ENCODE results near the gene TPCN2. TPM values are rescaled to one million over a fixed set of nuclear protein-coding genes. Genes with fewer than 3 reads are reported as not detected.

Gene TPCN2
- total RNA-seq, 2 experiments from 2014 or later, result 21.4 to 22.1 TPM

GRCh38 chr11:69167130-69167915 lies 118.6 kb downstream of the TPCN2 start:
- DNase-seq (no peak), ATAC-seq (ENCODE audit: low read depth) (no peak)
- no peak overlapping the region for H3K4me3 Mint-ChIP-seq
- peaks cover 7% of the 10 kb centered on the region for H3K27me3 Mint-ChIP-seq
- no peak overlapping the region for H3K27ac Mint-ChIP-seq
- peaks cover 7% of the 10 kb centered on the region for H3K9me3 Mint-ChIP-seq
- H3K36me3 Mint-ChIP-seq, result peaks cover 2% of the 10 kb centered on the region
- POLR2A ChIA-PET, result no interaction called here
- H3K4me1 Mint-ChIP-seq, result peaks cover 6% of the 10 kb centered on the region

DNA sequence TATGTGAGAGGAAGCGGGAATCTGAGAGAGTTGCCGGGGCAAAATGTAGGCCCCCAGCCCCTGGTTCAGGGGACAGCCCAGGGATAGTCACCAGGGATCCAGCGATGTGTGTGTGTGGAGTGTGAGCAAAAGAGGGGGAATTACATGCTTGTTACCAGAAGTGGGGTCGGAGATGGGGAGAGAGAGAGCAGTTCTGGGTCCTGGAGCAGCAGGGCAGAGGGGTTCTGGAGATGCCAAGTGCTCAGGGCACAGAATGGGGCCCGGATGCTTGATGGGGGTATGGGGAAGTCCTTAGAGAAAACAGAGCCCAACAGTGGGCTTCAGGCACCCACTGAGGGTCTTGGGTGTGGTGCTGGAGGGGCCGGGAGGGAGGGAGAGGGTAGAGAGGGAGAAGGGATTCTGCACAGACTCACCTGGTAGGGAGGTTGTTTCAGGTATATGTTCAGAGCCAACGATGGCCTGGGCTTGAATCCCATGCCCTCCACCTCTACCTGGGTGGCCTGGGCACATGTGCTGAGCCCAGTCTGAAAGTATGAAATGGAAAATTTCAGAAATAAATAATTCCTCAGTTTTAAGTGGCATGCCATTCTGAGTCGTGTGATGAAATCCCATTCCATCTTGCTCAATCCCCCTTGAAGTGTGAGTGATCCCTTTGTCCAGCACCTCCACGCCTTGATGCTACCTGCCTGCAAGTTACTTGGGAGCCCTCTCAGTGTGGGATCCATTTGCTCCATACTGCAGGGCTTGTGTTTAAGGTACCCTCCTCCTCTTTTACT lies 119.4 kb downstream of the TPCN2 start:
- ATAC-seq (ENCODE audit: low read depth) (no peak), DNase-seq (no peak)
- peaks cover 3% of the 10 kb centered on the region for H3K27me3 Mint-ChIP-seq
- no peaks in the 10 kb centered on the region for H3K36me3 Mint-ChIP-seq
- no peak overlapping the region for H3K27ac Mint-ChIP-seq
- POLR2A ChIA-PET, result no interaction called here
- no peak overlapping the region for H3K4me3 Mint-ChIP-seq
- H3K4me1 Mint-ChIP-seq, result peaks cover 6% of the 10 kb centered on the region
- peaks cover 4% of the 10 kb centered on the region for H3K9me3 Mint-ChIP-seq

DNA sequence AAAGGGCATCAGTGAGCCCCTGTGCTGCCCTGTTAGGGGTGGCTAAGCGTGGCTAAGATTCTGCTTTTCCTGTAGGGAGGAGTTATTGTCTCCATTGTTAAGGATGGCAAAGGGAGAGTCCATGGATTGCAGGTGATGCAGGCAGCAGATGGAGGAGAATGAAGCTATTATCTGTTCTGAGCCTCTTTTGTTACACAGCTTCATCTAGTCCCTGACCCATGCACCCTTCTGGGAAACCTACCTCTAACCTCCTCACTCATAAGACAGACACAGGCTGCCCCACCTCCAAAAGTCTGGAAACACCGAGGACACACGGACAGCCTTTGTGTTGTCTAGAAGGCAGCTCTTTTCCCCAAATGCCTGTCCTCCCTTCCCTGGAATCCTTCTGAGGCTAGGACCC lies 120.7 kb downstream of the TPCN2 start:
- H3K36me3 Mint-ChIP-seq, result no peaks in the 10 kb centered on the region
- H3K9me3 Mint-ChIP-seq, result no peaks in the 10 kb centered on the region
- POLR2A ChIA-PET, result no interaction called here
- H3K4me1 Mint-ChIP-seq, result peaks cover 6% of the 10 kb centered on the region
- no peak for ATAC-seq (ENCODE audit: low read depth)
- no peak for DNase-seq
- H3K4me3 Mint-ChIP-seq, result no peak overlapping the region
- H3K27ac Mint-ChIP-seq, result no peak overlapping the region
- peaks cover 3% of the 10 kb centered on the region for H3K27me3 Mint-ChIP-seq

GRCh38 chr11:69170704-69171103 lies 122.0 kb downstream of the TPCN2 start:
- POLR2A ChIA-PET, result no interaction called here
- DNase-seq (no peak), ATAC-seq (ENCODE audit: low read depth) (no peak)
- no peaks in the 10 kb centered on the region for H3K36me3 Mint-ChIP-seq
- peaks cover 3% of the 10 kb centered on the region for H3K27me3 Mint-ChIP-seq
- H3K4me1 Mint-ChIP-seq, result peaks cover 6% of the 10 kb centered on the region
- no peaks in the 10 kb centered on the region for H3K9me3 Mint-ChIP-seq
- no peak overlapping the region for H3K4me3 Mint-ChIP-seq
- H3K27ac Mint-ChIP-seq, result no peak overlapping the region

DNA sequence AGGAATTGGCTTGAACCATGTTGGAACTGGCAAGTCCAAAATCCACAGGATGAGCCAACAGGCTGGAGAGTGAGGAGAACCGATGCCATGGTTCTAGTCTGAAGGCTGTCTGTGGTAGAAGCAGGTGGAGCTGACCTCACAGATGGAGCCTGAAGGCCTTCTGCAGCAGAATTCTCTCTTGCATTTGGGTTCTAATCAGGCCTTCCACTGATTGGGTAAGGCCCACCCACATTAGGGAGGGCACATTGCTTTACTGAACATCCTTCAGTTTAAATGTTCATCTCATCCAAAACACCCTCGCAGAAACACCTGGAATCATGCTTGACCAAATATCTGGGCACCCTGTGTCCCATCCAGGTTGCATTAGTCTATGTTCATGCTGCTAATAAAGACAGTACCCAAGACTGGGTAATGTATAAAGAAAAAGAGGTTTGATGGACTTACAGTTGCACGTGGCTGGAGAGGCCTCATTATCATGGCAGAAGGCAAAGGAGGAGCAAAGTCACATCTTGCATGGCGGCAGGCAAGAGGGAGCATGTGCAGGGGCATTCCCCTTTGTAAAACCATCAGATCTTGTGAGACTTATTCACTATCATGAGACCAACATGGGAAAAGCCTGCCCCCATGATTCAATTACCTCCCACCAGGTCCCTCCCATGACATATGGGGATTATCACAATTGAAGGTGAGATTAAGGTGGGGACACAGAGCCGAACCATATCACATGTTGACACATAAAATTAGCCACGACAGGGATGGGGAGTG lies 122.9 kb downstream of the TPCN2 start:
- H3K36me3 Mint-ChIP-seq, result no peaks in the 10 kb centered on the region
- DNase-seq (no peak), ATAC-seq (ENCODE audit: low read depth) (no peak)
- H3K4me3 Mint-ChIP-seq, result no peak overlapping the region
- H3K27ac Mint-ChIP-seq, result no peak overlapping the region
- H3K4me1 Mint-ChIP-seq, result peaks cover 3% of the 10 kb centered on the region
- no peaks in the 10 kb centered on the region for H3K9me3 Mint-ChIP-seq
- POLR2A ChIA-PET, result interaction anchor here (0.6 kb wide), 1 partner anchor 312 kb away, joined by 3 read pairs; no protein-coding TSS in a partner anchor
- H3K27me3 Mint-ChIP-seq, result peaks cover 3% of the 10 kb centered on the region

- H3K27ac Mint-ChIP-seq, result no peak overlapping the region
- H3K9me3 Mint-ChIP-seq, result peaks cover 1% of the 10 kb centered on the region
- no peaks in the 10 kb centered on the region for H3K36me3 Mint-ChIP-seq
- no peaks in the 10 kb centered on the region for H3K27me3 Mint-ChIP-seq
- no peak overlapping the region for H3K4me3 Mint-ChIP-seq
- POLR2A ChIA-PET, result no interaction called here
- H3K4me1 Mint-ChIP-seq, result no peaks in the 10 kb centered on the region
- no peak for ATAC-seq (ENCODE audit: low read depth)
- no peak for DNase-seq
Observed at GRCh38 chr11:69172674-69173073, 123.9 kb downstream of the TPCN2 start.

- no peaks in the 10 kb centered on the region for H3K27me3 Mint-ChIP-seq
- no peaks in the 10 kb centered on the region for H3K36me3 Mint-ChIP-seq
- POLR2A ChIA-PET, result no interaction called here
- H3K27ac Mint-ChIP-seq, result no peak overlapping the region
- DNase-seq (no peak), ATAC-seq (ENCODE audit: low read depth) (no peak)
- no peaks in the 10 kb centered on the region for H3K4me1 Mint-ChIP-seq
- H3K4me3 Mint-ChIP-seq, result no peak overlapping the region
- peaks cover 1% of the 10 kb centered on the region for H3K9me3 Mint-ChIP-seq
Observed at GRCh38 chr11:69173331-69173730, 124.6 kb downstream of the TPCN2 start.

DNA sequence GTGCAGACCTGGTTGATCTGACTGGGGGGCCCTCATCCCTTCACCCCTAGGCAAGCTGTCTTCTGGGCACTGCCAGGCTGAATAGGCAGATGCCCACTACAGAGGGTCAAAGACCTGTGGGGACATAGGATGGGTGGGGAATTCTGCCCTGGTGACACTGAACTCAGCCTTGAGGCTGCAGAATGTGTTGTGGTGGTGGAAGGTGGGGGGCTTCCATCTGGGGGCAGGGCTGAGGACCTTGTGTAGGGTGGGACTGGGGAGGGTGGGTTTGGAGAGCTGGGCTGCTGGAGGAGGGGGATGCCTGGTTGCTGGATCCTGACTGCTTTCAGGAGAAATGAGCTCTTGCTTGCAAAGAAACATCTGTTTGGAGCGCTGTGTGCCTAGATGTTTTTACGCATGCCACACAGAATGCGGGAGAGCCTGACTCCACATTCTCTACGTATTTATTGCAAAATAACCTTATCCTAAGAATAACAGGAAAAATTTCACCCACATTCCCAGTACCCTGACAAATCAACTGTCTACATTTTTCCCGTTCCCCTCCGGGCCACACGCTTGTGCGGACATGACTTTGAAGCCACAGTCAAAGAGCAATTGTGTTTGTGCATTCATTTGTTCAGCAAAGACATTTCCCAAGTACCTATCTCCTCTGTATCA lies 125.3 kb downstream of the TPCN2 start:
- ATAC-seq (ENCODE audit: low read depth) (no peak), DNase-seq (no peak)
- H3K4me1 Mint-ChIP-seq, result no peaks in the 10 kb centered on the region
- peaks cover 1% of the 10 kb centered on the region for H3K9me3 Mint-ChIP-seq
- H3K27me3 Mint-ChIP-seq, result no peaks in the 10 kb centered on the region
- H3K27ac Mint-ChIP-seq, result no peak overlapping the region
- no peak overlapping the region for H3K4me3 Mint-ChIP-seq
- POLR2A ChIA-PET, result no interaction called here
- H3K36me3 Mint-ChIP-seq, result no peaks in the 10 kb centered on the region

DNA sequence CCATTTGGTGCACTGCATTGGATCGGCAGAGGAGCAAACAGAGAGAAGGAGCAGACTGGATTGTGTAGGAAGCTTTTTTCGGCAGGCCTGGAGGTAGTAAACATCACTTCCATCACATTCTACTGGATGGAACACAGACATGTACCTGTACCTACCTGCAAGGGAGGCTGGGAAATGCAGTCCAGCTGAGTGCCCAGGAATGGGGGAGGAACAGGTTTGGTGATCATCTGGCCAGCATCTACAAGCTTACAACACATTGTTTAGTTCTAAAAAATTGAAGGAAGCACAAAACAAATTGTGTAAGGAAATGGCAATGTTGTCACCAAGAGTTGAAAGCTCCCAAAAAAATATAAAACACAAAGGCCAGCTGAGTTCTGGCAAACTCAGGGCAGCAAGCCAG lies 126.1 kb downstream of the TPCN2 start:
- Mint-ChIP-seq H3K27ac (no peak overlapping the region), H3K4me3 (no peak overlapping the region), H3K4me1 (no peaks in the 10 kb centered on the region), H3K9me3 (peaks cover 1% of the 10 kb centered on the region), H3K36me3 (no peaks in the 10 kb centered on the region), H3K27me3 (no peaks in the 10 kb centered on the region)
- no peak for DNase-seq
- POLR2A ChIA-PET, result no interaction called here
- no peak for ATAC-seq (ENCODE audit: low read depth)

GRCh38 chr11:69178819-69179482 lies 130.2 kb downstream of the TPCN2 start:
- H3K9me3 Mint-ChIP-seq, result peaks cover 3% of the 10 kb centered on the region
- POLR2A ChIA-PET, result no interaction called here
- no peak overlapping the region for H3K27ac Mint-ChIP-seq
- H3K4me3 Mint-ChIP-seq, result no peak overlapping the region
- H3K27me3 Mint-ChIP-seq, result peaks cover 13% of the 10 kb centered on the region
- H3K36me3 Mint-ChIP-seq, result no peaks in the 10 kb centered on the region
- peaks cover 1% of the 10 kb centered on the region for H3K4me1 Mint-ChIP-seq
- DNase-seq (no peak), ATAC-seq (ENCODE audit: low read depth) (no peak)

GRCh38 chr11:69180226-69180625 lies 131.5 kb downstream of the TPCN2 start:
- DNase-seq, result no peak
- H3K4me1 Mint-ChIP-seq, result peaks cover 1% of the 10 kb centered on the region
- no peak overlapping the region for H3K27ac Mint-ChIP-seq
- H3K9me3 Mint-ChIP-seq, result peaks cover 3% of the 10 kb centered on the region
- no peak for ATAC-seq (ENCODE audit: low read depth)
- no peak overlapping the region for H3K4me3 Mint-ChIP-seq
- peaks cover 13% of the 10 kb centered on the region for H3K27me3 Mint-ChIP-seq
- POLR2A ChIA-PET, result no interaction called here
- H3K36me3 Mint-ChIP-seq, result no peaks in the 10 kb centered on the region

DNA sequence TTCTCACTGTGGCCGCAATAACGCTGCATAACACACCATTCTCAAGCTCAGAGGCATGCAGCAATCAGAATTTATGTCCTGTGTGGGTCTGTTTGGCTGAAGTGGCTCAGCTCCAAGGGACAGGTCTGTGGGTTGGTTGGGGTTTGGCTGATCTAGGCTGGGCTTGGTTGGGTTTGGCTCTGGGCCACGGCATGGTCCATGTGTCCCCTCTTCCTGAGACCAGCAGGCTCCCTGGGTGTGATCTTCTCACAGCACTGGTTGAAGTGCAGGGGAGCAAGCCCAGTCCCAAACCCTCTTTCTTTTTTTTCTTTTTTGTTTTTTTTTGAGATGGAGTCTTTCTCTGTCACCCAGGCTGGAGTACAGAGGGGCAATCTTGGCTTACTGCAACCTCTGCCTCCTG lies 132.0 kb downstream of the TPCN2 start:
- H3K27me3 Mint-ChIP-seq, result peaks cover 13% of the 10 kb centered on the region
- DNase-seq (no peak), ATAC-seq (ENCODE audit: low read depth) (no peak)
- POLR2A ChIA-PET, result no interaction called here
- peaks cover 3% of the 10 kb centered on the region for H3K9me3 Mint-ChIP-seq
- H3K4me3 Mint-ChIP-seq, result no peak overlapping the region
- H3K27ac Mint-ChIP-seq, result no peak overlapping the region
- H3K4me1 Mint-ChIP-seq, result peaks cover 1% of the 10 kb centered on the region
- H3K36me3 Mint-ChIP-seq, result no peaks in the 10 kb centered on the region

DNA sequence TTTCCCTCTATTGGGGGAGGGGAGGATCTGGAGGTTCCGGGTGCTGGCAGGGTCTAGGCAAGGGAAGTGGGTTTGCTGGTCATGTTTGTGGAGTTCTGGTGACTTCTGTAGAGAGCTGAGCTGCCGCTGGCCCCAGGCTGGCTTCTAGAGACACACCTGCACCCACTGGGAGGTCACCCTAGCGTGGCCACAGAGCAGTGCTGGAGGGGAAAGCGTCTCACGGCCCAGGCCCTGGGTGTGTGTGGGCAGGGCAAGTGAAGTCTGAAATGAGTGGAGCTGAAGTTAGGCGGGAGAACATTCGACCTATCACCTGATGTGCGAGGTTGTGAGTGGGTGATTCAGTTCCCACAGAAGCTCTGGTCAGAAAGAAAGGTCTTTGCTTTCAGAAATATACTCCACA lies 134.9 kb downstream of the TPCN2 start:
- Mint-ChIP-seq H3K4me3 (no peak overlapping the region), H3K27me3 (peaks cover 16% of the 10 kb centered on the region), H3K9me3 (peaks cover 6% of the 10 kb centered on the region), H3K4me1 (peaks cover 1% of the 10 kb centered on the region), H3K27ac (no peak overlapping the region), H3K36me3 (no peaks in the 10 kb centered on the region)
- no peak for DNase-seq
- POLR2A ChIA-PET, result no interaction called here
- no peak for ATAC-seq (ENCODE audit: low read depth)

Data from activated naive CD8-positive, alpha-beta T cell treated with anti-CD3 and anti-CD28 coated beads, Interleukin-2, amount 10 ng/mL, durations not matched to agents 7 days and 5 days (primary cell).